ENCODE measurements around the gene TIPRL.
"Not testable (repeated sequence)": the region's sequence is repeated elsewhere in the genome, so short reads cannot be mapped to it uniquely, and the experiment has no call there.

TIPRL gene

GRCh38 chr1:168159979-168160378 is 18.8 kb upstream of the TIPRL start:
- DNase-seq, result no peak

GRCh38 chr1:168161459-168161858 is 17.3 kb upstream of the TIPRL start:
- DNase-seq, result no peak

- DNase-seq, result no peak
Observed at GRCh38 chr1:168163670-168164069, 15.1 kb upstream of the TIPRL start.

GRCh38 chr1:168164771-168165170 is 14.0 kb upstream of the TIPRL start:
- DNase-seq, result no peak

- DNase-seq, result no peak
Observed at GRCh38 chr1:168167806-168168205, 11.0 kb upstream of the TIPRL start.

GRCh38 chr1:168170564-168171508 is 7.9 kb upstream of the TIPRL start:
- DNase-seq, result no peak

GRCh38 chr1:168172250-168172915 is 6.4 kb upstream of the TIPRL start:
- no peak for DNase-seq

GRCh38 chr1:168178227-168178637 is 530 bp upstream of the TIPRL start:
- no peak for DNase-seq

GRCh38 chr1:168179438-168180147 is 831 bp downstream of the TIPRL start:
- DNase-seq, result peak; percentile 61

GRCh38 chr1:168180148-168180524 is 1.4 kb downstream of the TIPRL start:
- no peak for DNase-seq

GRCh38 chr1:168181063-168181720 is 2.4 kb downstream of the TIPRL start:
- DNase-seq, result not testable (repeated sequence)

GRCh38 chr1:168187177-168187576 is 8.4 kb downstream of the TIPRL start:
- no peak for DNase-seq

- no peak for DNase-seq
Observed at GRCh38 chr1:168190403-168190802, 11.6 kb downstream of the TIPRL start.

- DNase-seq, result no peak
Observed at GRCh38 chr1:168195199-168196135, 16.7 kb downstream of the TIPRL start.

GRCh38 chr1:168199056-168199455 is 20.3 kb downstream of the TIPRL start:
- no peak for DNase-seq

- no peak for DNase-seq
Observed at GRCh38 chr1:168202941-168203654, 24.3 kb downstream of the TIPRL start.

GRCh38 chr1:168206111-168206510 is 27.3 kb downstream of the TIPRL start:
- DNase-seq, result no peak

GRCh38 chr1:168207673-168208072 is 28.9 kb downstream of the TIPRL start:
- not testable (repeated sequence) for DNase-seq

GRCh38 chr1:168210312-168210711 is 31.6 kb downstream of the TIPRL start:
- no peak for DNase-seq

- no peak for DNase-seq
Observed at GRCh38 chr1:168213349-168213748, 34.6 kb downstream of the TIPRL start.

GRCh38 chr1:168216171-168216570 is 37.4 kb downstream of the TIPRL start:
- no peak for DNase-seq

Measured in activated CD8-positive, alpha-beta memory T cell treated with anti-CD3 and anti-CD28 coated beads for 24 hours (primary cell).